Measurements from ENCODE around the gene VSIG4. TPM values are rescaled to one million over a fixed set of nuclear protein-coding genes. Genes with fewer than 3 reads are reported as not detected.

VSIG4 gene
- total RNA-seq, 1 donor from 2014 or later = not detected

DNA sequence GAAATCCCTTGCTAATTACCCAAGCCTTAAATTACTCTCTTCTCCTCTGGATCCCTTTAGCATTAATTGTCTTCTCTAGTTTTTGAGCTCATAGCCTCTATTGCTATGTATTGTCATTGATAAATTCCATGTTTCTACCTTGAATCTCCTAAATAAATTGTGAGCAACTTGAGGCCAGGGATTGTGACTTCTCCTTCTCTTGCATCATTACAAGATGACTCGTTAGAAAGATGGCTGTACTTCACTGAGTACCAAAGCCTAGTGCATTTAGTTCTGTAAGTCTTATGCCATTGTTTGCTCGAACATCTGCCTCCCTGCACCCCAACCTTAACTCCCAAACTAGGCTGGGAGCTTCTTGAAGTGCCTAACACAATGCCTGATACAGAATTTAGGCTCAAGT is 15.3 kb downstream of the VSIG4 start:
- Mint-ChIP-seq H3K27me3 (ENCODE audit: insufficient read depth, low read depth) (no peaks in the 10 kb centered on the region), H3K36me3 (no peaks in the 10 kb centered on the region), H3K27ac (no peak overlapping the region), H3K4me1 (no peaks in the 10 kb centered on the region), H3K4me3 (no peak overlapping the region), H3K9me3 (peaks cover 2% of the 10 kb centered on the region)
- no peaks in the 10 kb centered on the region for H3K79me2 ChIP-seq (ENCODE audit: low read depth)
- H3F3A ChIP-seq (ENCODE audit: low read depth) = no peaks in the 10 kb centered on the region
- H2AFZ ChIP-seq (replicated peaks) = no peak overlapping the region
- H3K4me2 ChIP-seq = no peak overlapping the region
- no peak overlapping the region for H3K4me3 ChIP-seq
- no peaks in the 10 kb centered on the region for H3K36me3 ChIP-seq
- no peaks in the 10 kb centered on the region for H3K9me3 ChIP-seq (ENCODE audit: low read depth)
- no peak overlapping the region for H3K9ac ChIP-seq
- no peak for TF ChIP-seq EZH2phosphoT487 (IDR thresholded peaks at IDR 0.05)
- TF ChIP-seq, protein P1, sequence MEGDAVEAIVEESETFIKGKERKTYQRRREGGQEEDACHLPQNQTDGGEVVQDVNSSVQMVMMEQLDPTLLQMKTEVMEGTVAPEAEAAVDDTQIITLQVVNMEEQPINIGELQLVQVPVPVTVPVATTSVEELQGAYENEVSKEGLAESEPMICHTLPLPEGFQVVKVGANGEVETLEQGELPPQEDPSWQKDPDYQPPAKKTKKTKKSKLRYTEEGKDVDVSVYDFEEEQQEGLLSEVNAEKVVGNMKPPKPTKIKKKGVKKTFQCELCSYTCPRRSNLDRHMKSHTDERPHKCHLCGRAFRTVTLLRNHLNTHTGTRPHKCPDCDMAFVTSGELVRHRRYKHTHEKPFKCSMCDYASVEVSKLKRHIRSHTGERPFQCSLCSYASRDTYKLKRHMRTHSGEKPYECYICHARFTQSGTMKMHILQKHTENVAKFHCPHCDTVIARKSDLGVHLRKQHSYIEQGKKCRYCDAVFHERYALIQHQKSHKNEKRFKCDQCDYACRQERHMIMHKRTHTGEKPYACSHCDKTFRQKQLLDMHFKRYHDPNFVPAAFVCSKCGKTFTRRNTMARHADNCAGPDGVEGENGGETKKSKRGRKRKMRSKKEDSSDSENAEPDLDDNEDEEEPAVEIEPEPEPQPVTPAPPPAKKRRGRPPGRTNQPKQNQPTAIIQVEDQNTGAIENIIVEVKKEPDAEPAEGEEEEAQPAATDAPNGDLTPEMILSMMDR (IDR thresholded peaks at IDR 0.05) = no peak
- no peak for TF ChIP-seq EZH2 (IDR thresholded peaks at IDR 0.05)
- no peak for DNase-seq (ENCODE audit: low spot score)
- H4K20me1 ChIP-seq (ENCODE audit: low read depth) = no peaks in the 10 kb centered on the region
- H3K27ac ChIP-seq = no peak overlapping the region
- H3K27me3 ChIP-seq = no peaks in the 10 kb centered on the region
- H3K4me1 ChIP-seq = no peaks in the 10 kb centered on the region

DNA sequence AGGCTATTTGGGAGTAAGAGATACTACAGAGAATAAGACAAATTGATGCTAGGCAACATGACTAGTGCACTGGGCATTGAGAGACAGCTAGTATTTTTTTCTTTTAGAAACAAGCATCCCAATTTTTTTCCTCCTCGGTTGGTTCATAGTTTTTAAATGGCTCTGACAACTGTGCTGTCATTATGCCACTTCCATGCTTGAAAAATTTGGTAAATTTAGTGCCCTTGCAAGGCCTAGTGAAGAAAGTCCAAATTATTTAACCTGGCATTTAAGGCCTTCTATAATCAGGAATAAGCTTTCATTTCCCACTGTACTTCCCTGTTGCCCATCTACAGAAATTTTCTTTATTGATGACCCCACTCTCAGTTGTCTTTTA is 15.8 kb downstream of the VSIG4 start:
- no peaks in the 10 kb centered on the region for H3K36me3 ChIP-seq
- no peaks in the 10 kb centered on the region for H3K4me1 Mint-ChIP-seq
- peaks cover 2% of the 10 kb centered on the region for H3K9me3 Mint-ChIP-seq
- H3K27me3 ChIP-seq = no peaks in the 10 kb centered on the region
- no peaks in the 10 kb centered on the region for H3K9me3 ChIP-seq (ENCODE audit: low read depth)
- DNase-seq (ENCODE audit: low spot score) = no peak
- H3K4me3 ChIP-seq = no peak overlapping the region
- no peaks in the 10 kb centered on the region for H3K79me2 ChIP-seq (ENCODE audit: low read depth)
- H3K27me3 Mint-ChIP-seq (ENCODE audit: insufficient read depth, low read depth) = no peaks in the 10 kb centered on the region
- H3K4me3 Mint-ChIP-seq = no peak overlapping the region
- H2AFZ ChIP-seq (replicated peaks) = no peak overlapping the region
- no peaks in the 10 kb centered on the region for H3F3A ChIP-seq (ENCODE audit: low read depth)
- TF ChIP-seq, protein P1 (IDR thresholded peaks at IDR 0.05) = no peak
- TF ChIP-seq EZH2phosphoT487 (IDR thresholded peaks at IDR 0.05) (no peak), EZH2 (IDR thresholded peaks at IDR 0.05) (no peak)
- no peaks in the 10 kb centered on the region for H4K20me1 ChIP-seq (ENCODE audit: low read depth)
- H3K9ac ChIP-seq = no peak overlapping the region
- no peaks in the 10 kb centered on the region for H3K36me3 Mint-ChIP-seq
- H3K4me1 ChIP-seq = no peaks in the 10 kb centered on the region
- no peak overlapping the region for H3K4me2 ChIP-seq
- no peak overlapping the region for H3K27ac Mint-ChIP-seq
- no peak overlapping the region for H3K27ac ChIP-seq

- peaks cover 2% of the 10 kb centered on the region for H3K9me3 Mint-ChIP-seq
- Histone ChIP-seq H3K4me2 (no peak overlapping the region), H3F3A (ENCODE audit: low read depth) (no peaks in the 10 kb centered on the region), H3K4me3 (no peak overlapping the region), H3K9ac (no peak overlapping the region), H3K4me1 (no peaks in the 10 kb centered on the region), H3K27me3 (no peaks in the 10 kb centered on the region), H4K20me1 (ENCODE audit: low read depth) (no peaks in the 10 kb centered on the region), H3K27ac (no peak overlapping the region), H3K36me3 (no peaks in the 10 kb centered on the region), H2AFZ (replicated peaks) (no peak overlapping the region), H3K9me3 (ENCODE audit: low read depth) (no peaks in the 10 kb centered on the region), H3K79me2 (ENCODE audit: low read depth) (no peaks in the 10 kb centered on the region)
- H3K36me3 Mint-ChIP-seq = no peaks in the 10 kb centered on the region
- H3K27me3 Mint-ChIP-seq (ENCODE audit: insufficient read depth, low read depth) = no peaks in the 10 kb centered on the region
- H3K27ac Mint-ChIP-seq = no peak overlapping the region
- no peak overlapping the region for H3K4me3 Mint-ChIP-seq
- DNase-seq (ENCODE audit: low spot score) = no peak
- TF ChIP-seq EZH2phosphoT487 (IDR thresholded peaks at IDR 0.05) (no peak), EZH2 (IDR thresholded peaks at IDR 0.05) (no peak)
- TF ChIP-seq, protein P1 (IDR thresholded peaks at IDR 0.05) = no peak
- H3K4me1 Mint-ChIP-seq = no peaks in the 10 kb centered on the region
These were observed 16.3 kb downstream of the VSIG4 start for GRCh38 chrX:66023385-66024091.
